Immature natural killer cell (primary cell): ENCODE data around the gene GPC3. TPM values are rescaled to one million over a fixed set of nuclear protein-coding genes. Genes with fewer than 3 reads are reported as not detected.

Source experiments
- DNase-seq, 3 donors: peaks; one replicate each; pipeline ENCODE4 v3.0.0; 2022; ENCODE audit warnings: mixed read lengths in 1 of 3
- H3K27ac Mint-ChIP-seq, 6 donors: one replicate each; pipeline ENCODE4 v1.8.0; 2020; ENCODE audit warnings: mixed read lengths in 6 of 6, mild to moderate bottlenecking in 5 of 6, inconsistent platforms in 4 of 6, moderate library complexity in 3 of 6
- H3K27me3 Mint-ChIP-seq, 3 donors: one replicate each; pipeline ENCODE4 v1.8.0; 2020 to 2021; ENCODE audit warnings: low read depth in 3 of 3, mild to moderate bottlenecking in 3 of 3, mixed read lengths in 3 of 3, moderate library complexity in 3 of 3, inconsistent platforms in 1 of 3
- H3K36me3 Mint-ChIP-seq, 3 donors: one replicate each; pipeline ENCODE4 v1.8.0; 2020; ENCODE audit warnings: mixed read lengths in 3 of 3, inconsistent platforms in 2 of 3, mild to moderate bottlenecking in 2 of 3
- H3K4me1 Mint-ChIP-seq, 2 donors: one replicate each; pipeline ENCODE4 v1.8.0; 2020; ENCODE audit warnings: inconsistent platforms in 2 of 2, mild to moderate bottlenecking in 2 of 2, mixed read lengths in 2 of 2, moderate library complexity in 1 of 2
- H3K4me3 Mint-ChIP-seq, 5 donors: one replicate each; pipeline ENCODE4 v1.8.0; 2020; ENCODE audit warnings: mild to moderate bottlenecking in 5 of 5, mixed read lengths in 5 of 5, inconsistent platforms in 3 of 5, moderate library complexity in 3 of 5
- H3K9me3 Mint-ChIP-seq, 6 donors: one replicate each; pipeline ENCODE4 v1.8.0; 2020; ENCODE audit warnings: mild to moderate bottlenecking in 6 of 6, mixed read lengths in 6 of 6, inconsistent platforms in 4 of 6, moderate library complexity in 3 of 6
- polyA plus RNA-seq, 3 donors: library from polyadenylated mRNA; unstranded; fragments of 300-500 nt; fragmentation: Illumina TruSeq; gene quantifications; one replicate each; pipeline ENCODE4 v1.2.3, GENCODE V29; 2021

The GPC3 gene
- polyA plus RNA-seq, 3 donors from 2014 or later: not detected

GRCh38 chrX:133587071-133587470 is 398.3 kb downstream of the GPC3 start:
- Mint-ChIP-seq H3K4me3 (no peak overlapping the region), H3K36me3 (no peaks in the 10 kb centered on the region), H3K27ac (no peak overlapping the region), H3K9me3 (no peaks in the 10 kb centered on the region), H3K27me3 (peaks cover 0 to 6% (median 2%) of the 10 kb centered on the region in 3 donors), H3K4me1 (no peaks in the 10 kb centered on the region)
- DNase-seq: no peak

GRCh38 chrX:133586443-133586842 is 399.0 kb downstream of the GPC3 start:
- no peak overlapping the region for H3K4me3 Mint-ChIP-seq
- no peaks in the 10 kb centered on the region for H3K4me1 Mint-ChIP-seq
- H3K36me3 Mint-ChIP-seq: no peaks in the 10 kb centered on the region
- peaks cover 0 to 6% (median 2%) of the 10 kb centered on the region in 3 donors for H3K27me3 Mint-ChIP-seq
- DNase-seq: no peak
- H3K9me3 Mint-ChIP-seq: no peaks in the 10 kb centered on the region
- H3K27ac Mint-ChIP-seq: no peak overlapping the region

GRCh38 chrX:133583825-133584224 is 401.6 kb downstream of the GPC3 start:
- DNase-seq: no peak
- Mint-ChIP-seq H3K4me3 (no peak overlapping the region), H3K36me3 (no peaks in the 10 kb centered on the region), H3K9me3 (no peaks in the 10 kb centered on the region), H3K27me3 (peaks cover 0 to 7% (median 6%) of the 10 kb centered on the region in 3 donors), H3K4me1 (no peaks in the 10 kb centered on the region), H3K27ac (no peak overlapping the region)

GRCh38 chrX:133580625-133581024 is 404.8 kb downstream of the GPC3 start:
- Mint-ChIP-seq H3K27me3 (peaks cover 1 to 13% (median 6%) of the 10 kb centered on the region in 3 donors), H3K36me3 (no peaks in the 10 kb centered on the region), H3K27ac (no peak overlapping the region), H3K4me1 (no peaks in the 10 kb centered on the region), H3K4me3 (no peak overlapping the region), H3K9me3 (no peaks in the 10 kb centered on the region)
- no peak for DNase-seq

GRCh38 chrX:133579631-133580030 is 405.8 kb downstream of the GPC3 start:
- DNase-seq: no peak
- Mint-ChIP-seq H3K36me3 (no peaks in the 10 kb centered on the region), H3K27ac (no peak overlapping the region), H3K27me3 (peaks cover 1 to 10% (median 6%) of the 10 kb centered on the region in 3 donors), H3K4me1 (no peaks in the 10 kb centered on the region), H3K9me3 (no peaks in the 10 kb centered on the region), H3K4me3 (no peak overlapping the region)

- Mint-ChIP-seq H3K4me3 (no peak overlapping the region), H3K4me1 (no peaks in the 10 kb centered on the region), H3K27ac (no peak overlapping the region), H3K9me3 (peaks cover 0 to 2% (median 0%) of the 10 kb centered on the region in 6 donors), H3K36me3 (no peaks in the 10 kb centered on the region), H3K27me3 (peaks cover 3 to 10% (median 6%) of the 10 kb centered on the region in 3 donors)
- DNase-seq: no peak
Observed at GRCh38 chrX:133576876-133577275, 408.5 kb downstream of the GPC3 start.

GRCh38 chrX:133575501-133576136 is 409.8 kb downstream of the GPC3 start:
- H3K4me1 Mint-ChIP-seq: no peaks in the 10 kb centered on the region
- no peak for DNase-seq
- H3K27me3 Mint-ChIP-seq: peaks cover 3 to 10% (median 6%) of the 10 kb centered on the region in 3 donors
- peaks cover 0 to 2% (median 0%) of the 10 kb centered on the region in 6 donors for H3K9me3 Mint-ChIP-seq
- no peaks in the 10 kb centered on the region for H3K36me3 Mint-ChIP-seq
- H3K4me3 Mint-ChIP-seq: no peak overlapping the region
- H3K27ac Mint-ChIP-seq: no peak overlapping the region

- no peak for DNase-seq
- H3K27ac Mint-ChIP-seq: no peak overlapping the region
Observed at GRCh38 chrX:133574716-133575115, 410.7 kb downstream of the GPC3 start.

GRCh38 chrX:133570549-133570948 is 414.8 kb downstream of the GPC3 start:
- no peaks in the 10 kb centered on the region for H3K36me3 Mint-ChIP-seq
- no peak overlapping the region for H3K4me3 Mint-ChIP-seq

More at GRCh38 chrX:133574716-133575115, 410.7 kb downstream of the GPC3 start:
- H3K36me3 Mint-ChIP-seq: no peaks in the 10 kb centered on the region
- no peaks in the 10 kb centered on the region for H3K4me1 Mint-ChIP-seq
- no peak overlapping the region for H3K4me3 Mint-ChIP-seq
- H3K9me3 Mint-ChIP-seq: peaks cover 0 to 2% (median 0%) of the 10 kb centered on the region in 6 donors
- peaks cover 3 to 8% (median 4%) of the 10 kb centered on the region in 3 donors for H3K27me3 Mint-ChIP-seq

GRCh38 chrX:133569217-133569616 is 416.2 kb downstream of the GPC3 start:
- H3K27me3 Mint-ChIP-seq: peaks cover 0 to 2% (median 2%) of the 10 kb centered on the region in 3 donors
- H3K9me3 Mint-ChIP-seq: peaks cover 0 to 2% (median 0%) of the 10 kb centered on the region in 6 donors
- H3K36me3 Mint-ChIP-seq: no peaks in the 10 kb centered on the region
- no peak for DNase-seq
- no peak overlapping the region for H3K27ac Mint-ChIP-seq
- no peaks in the 10 kb centered on the region for H3K4me1 Mint-ChIP-seq
- no peak overlapping the region for H3K4me3 Mint-ChIP-seq

More at GRCh38 chrX:133570549-133570948, 414.8 kb downstream of the GPC3 start:
- Mint-ChIP-seq H3K4me1 (no peaks in the 10 kb centered on the region), H3K27ac (no peak overlapping the region), H3K9me3 (peaks cover 0 to 2% (median 0%) of the 10 kb centered on the region in 6 donors), H3K27me3 (peaks cover 0 to 2% (median 2%) of the 10 kb centered on the region in 3 donors)
- no peak for DNase-seq

GRCh38 chrX:133568109-133568508 is 417.3 kb downstream of the GPC3 start:
- Mint-ChIP-seq H3K27ac (no peak overlapping the region), H3K36me3 (no peaks in the 10 kb centered on the region), H3K27me3 (peaks cover 0 to 2% (median 2%) of the 10 kb centered on the region in 3 donors), H3K4me1 (no peaks in the 10 kb centered on the region), H3K4me3 (no peak overlapping the region), H3K9me3 (peaks cover 0 to 2% (median 0%) of the 10 kb centered on the region in 6 donors)
- no peak for DNase-seq

GRCh38 chrX:133566876-133567275 is 418.5 kb downstream of the GPC3 start:
- Mint-ChIP-seq H3K4me1 (no peaks in the 10 kb centered on the region), H3K36me3 (no peaks in the 10 kb centered on the region), H3K4me3 (no peak overlapping the region), H3K9me3 (no peaks in the 10 kb centered on the region), H3K27ac (no peak overlapping the region), H3K27me3 (no peaks in the 10 kb centered on the region)
- DNase-seq: no peak

GRCh38 chrX:133563705-133564104 is 421.7 kb downstream of the GPC3 start:
- no peak for DNase-seq
- H3K36me3 Mint-ChIP-seq: no peaks in the 10 kb centered on the region
- no peak overlapping the region for H3K27ac Mint-ChIP-seq
- no peaks in the 10 kb centered on the region for H3K9me3 Mint-ChIP-seq
- H3K4me1 Mint-ChIP-seq: no peaks in the 10 kb centered on the region
- no peak overlapping the region for H3K4me3 Mint-ChIP-seq
- peaks cover 0 to 4% (median 2%) of the 10 kb centered on the region in 3 donors for H3K27me3 Mint-ChIP-seq

- Mint-ChIP-seq H3K36me3 (no peaks in the 10 kb centered on the region), H3K27ac (no peak overlapping the region), H3K9me3 (no peaks in the 10 kb centered on the region), H3K27me3 (peaks cover 0 to 4% (median 2%) of the 10 kb centered on the region in 3 donors), H3K4me3 (no peak overlapping the region), H3K4me1 (no peaks in the 10 kb centered on the region)
- DNase-seq: no peak
Observed at GRCh38 chrX:133561251-133561650, 424.1 kb downstream of the GPC3 start.

- no peak for DNase-seq
- H3K27ac Mint-ChIP-seq: no peak overlapping the region
- H3K9me3 Mint-ChIP-seq: peaks cover 0 to 2% (median 0%) of the 10 kb centered on the region in 6 donors
- H3K27me3 Mint-ChIP-seq: peaks cover 0 to 4% (median 2%) of the 10 kb centered on the region in 3 donors
- no peaks in the 10 kb centered on the region for H3K4me1 Mint-ChIP-seq
- H3K4me3 Mint-ChIP-seq: no peak overlapping the region
- H3K36me3 Mint-ChIP-seq: no peaks in the 10 kb centered on the region
Observed at GRCh38 chrX:133559909-133560308, 425.5 kb downstream of the GPC3 start.
